Iris pigment epithelial cell (primary cell): Measurements from ENCODE around the gene OPN1SW.

ENCODE experiments used
- DNase-seq: peaks from one replicate; pipeline ENCODE4 v3.0.0-alpha.2; 2011; ENCODE audit warnings: low read depth

OPN1SW gene

DNA sequence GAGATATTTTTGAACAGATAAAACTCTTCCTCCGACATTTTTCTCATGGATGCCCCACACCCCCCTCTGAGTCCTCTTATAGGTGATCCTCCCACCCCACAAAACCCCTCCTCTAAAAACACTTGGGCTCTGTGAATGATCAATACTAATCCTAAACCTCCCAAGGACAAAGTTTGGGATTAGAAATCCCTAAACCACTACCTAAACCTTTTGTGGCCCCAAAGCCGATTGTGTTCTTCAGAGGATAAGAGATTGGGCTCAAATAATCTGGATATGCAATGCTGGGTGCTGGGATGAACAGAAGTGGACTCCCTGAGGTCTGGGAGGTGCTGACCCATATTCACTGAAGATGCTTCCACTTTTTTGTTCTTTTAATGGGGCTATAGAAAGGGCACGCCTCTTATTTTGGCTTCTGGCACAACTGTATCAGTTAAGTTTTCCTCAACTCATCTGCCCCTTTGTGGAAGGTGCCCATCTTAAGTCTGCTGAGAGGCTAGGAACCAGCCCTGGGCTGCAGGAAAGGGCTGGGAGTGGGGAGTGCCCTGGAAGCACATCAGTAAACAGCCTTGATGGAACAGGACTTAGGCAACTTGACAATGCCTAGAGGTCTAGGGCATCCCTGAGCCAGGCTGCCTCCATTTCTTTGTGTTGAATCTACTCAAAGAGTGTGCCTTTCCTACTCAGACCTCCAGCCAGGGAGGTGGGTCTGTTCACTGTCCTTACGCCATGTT is at the start of gene OPN1SW:
OPN1SW (minus strand) TSS at position 51 of the 731 bp plus-strand sequence; CDS start at position 38, 13 bp downstream.
- no peak for DNase-seq

DNA sequence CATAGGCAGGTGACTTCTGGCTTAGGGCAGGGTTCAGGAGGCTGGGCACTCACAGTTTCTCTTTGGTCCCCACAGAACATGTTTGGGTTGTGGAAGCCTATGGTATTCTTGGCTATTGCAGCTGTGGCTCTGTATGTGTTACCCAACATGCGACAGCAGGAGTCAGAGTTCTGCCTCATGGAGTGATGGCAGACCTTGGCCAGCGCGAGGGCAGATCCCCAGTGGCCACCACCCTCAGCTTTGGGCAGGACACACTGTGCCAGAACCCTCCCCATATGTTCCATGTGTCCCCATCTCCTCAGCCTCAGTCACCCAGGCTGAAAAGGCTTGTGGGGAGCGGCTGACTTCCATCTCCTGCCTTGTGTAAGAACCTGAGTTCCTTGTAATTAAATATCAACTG is 46.1 kb upstream of the OPN1SW start:
- DNase-seq, result no peak

- DNase-seq, result no peak
Measured at GRCh38 chr7:128818694-128819093, 43.1 kb upstream of the OPN1SW start.

DNA sequence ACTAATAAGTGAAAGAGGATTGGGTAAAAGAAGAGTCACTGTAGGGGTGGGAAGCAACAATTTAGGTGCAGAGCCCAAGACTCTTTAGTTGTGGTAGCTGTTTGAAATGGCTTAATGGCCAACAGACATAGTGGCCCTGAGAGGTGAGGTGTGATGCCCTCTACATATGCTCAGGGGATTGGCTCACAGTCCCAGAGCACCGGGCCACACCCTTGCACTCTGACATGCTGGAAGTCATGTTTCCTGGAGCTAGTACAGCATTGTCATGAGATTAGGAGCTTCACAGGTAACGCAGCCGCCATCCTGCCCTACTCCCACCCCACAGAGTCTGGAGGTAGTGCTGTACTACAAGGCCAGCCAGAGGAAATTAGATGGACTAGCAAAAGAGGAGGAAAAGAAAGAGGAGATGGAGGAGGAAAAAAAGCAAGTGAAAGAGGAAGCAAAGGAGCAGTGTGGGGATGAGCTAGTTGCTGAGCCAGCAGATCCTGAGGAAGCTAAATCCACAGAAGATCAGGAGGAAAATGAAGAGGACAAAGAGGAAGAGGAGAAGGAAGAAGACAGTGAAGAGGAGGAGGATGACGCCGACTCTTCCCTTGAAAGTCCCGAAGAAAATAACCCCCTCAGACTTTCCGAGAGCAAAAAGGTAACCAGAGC is 39.8 kb upstream of the OPN1SW start:
- DNase-seq, result no peak

DNA sequence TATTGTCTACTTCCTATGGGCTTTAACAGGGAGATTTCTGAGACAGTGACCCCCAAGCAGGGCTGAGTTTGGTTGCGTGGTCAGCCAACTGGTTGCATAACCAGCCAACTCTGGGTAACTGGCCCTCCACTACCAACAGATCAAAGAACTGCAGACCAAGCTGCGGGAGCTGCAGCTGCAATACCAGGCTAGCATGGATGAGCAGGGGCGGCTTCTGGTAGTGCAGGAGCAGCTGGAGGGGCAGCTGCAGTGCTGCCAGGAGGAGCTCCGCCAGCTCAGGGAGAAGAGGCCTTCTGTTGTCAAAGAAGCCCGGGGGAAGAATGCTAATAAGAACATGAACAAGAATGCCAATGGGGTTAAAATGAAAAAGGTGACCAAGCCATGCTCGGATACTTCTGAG is 38.9 kb upstream of the OPN1SW start:
- DNase-seq, result no peak

DNA sequence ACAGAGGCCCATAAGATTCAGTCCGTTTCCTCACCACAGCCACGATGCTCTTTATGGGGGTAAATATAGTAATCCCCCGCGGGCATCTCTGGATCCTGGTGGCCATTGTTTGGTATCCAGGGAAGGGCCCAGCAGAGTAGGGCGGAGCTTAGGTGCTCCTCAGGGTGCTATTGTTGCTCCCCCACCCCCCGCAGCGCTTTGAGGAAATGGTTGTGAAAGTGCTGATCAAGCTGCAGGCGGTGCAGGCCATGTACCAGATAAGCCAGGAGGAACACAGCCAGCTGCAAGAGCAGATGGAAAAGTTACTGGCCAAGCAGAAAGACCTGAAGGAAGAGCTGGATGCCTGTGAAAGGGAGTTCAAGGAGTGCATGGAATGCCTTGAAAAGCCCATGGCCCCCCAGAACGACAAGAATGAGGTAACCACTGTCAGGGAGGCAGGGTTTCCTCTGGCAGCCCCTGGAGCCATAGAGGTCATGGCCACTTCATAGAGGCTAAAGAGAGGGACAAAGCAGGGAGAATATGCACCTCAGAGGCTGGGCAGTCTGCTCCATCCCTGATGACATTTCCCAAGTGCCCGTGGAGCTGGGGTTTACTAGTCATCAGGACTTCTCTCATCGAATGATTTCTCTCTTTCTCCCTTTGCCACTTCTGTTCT is 37.0 kb upstream of the OPN1SW start:
- peak; percentile 55 for DNase-seq

DNA sequence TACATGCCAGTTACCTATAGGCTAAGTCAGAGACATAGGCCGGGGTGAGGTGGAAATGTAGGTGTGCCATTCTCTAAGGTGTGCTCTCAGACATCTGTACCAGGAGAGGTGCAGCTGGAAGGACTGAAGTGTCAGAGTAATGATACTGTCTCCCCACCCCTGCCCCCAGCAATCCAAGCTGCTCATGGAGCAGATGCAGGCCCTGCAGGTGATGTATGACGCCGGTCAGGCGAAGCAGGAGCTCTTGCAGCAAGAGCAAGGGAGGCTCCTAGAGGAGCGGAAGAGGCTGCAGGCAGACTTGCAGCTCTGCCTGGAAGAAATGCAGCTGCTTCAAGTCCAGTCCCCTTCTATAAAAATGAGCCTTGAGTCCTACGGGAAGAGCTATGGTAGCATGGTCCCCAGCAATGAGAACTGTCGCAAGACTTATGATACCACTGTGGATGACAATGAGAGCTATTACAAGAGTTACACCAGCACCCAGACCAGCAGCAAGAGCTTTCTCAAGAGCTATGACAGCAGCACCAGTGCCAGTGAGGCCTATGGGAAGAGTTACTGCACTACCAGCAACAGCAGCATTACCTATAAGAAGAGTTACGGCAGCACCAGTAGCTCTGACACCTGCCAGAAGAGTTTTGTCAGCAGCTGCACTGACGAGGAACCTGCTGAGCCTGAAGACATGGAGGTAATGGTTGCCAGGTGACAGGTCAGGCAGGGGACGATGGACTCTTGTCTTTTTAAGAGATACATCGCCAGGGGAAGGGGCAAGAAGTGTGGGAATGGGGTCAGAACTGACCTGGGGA is 36.2 kb upstream of the OPN1SW start:
- DNase-seq, result no peak

- DNase-seq, result no peak
Measured at GRCh38 chr7:128810997-128811396, 35.4 kb upstream of the OPN1SW start.

GRCh38 chr7:128810473-128810872 is 34.9 kb upstream of the OPN1SW start:
- DNase-seq, result no peak

GRCh38 chr7:128809363-128809762 is 33.8 kb upstream of the OPN1SW start:
- DNase-seq, result no peak

- no peak for DNase-seq
Measured at GRCh38 chr7:128807191-128807590, 31.6 kb upstream of the OPN1SW start.

DNA sequence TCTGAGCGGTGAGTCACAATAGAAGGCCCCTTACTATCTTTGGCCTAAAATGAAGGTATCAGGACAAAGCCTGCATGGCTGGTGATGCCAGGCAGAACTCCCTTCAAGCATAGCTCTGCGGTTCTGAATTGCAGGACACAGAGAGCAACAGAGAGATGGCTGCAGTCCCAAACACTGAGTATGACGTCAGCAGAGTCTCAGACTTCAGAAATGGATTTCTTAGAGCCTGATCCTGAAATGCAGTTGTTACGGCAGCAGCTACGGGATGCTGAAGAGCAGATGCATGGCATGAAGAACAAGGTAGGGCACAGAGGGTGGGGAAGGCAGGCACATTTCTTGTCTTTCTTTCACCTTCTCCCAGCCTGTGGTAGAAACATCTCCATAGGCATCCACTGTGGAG is 29.6 kb upstream of the OPN1SW start:
- no peak for DNase-seq

GRCh38 chr7:128804484-128804883 is 28.9 kb upstream of the OPN1SW start:
- no peak for DNase-seq

GRCh38 chr7:128801667-128802418 is 26.2 kb upstream of the OPN1SW start:
- no peak for DNase-seq

DNA sequence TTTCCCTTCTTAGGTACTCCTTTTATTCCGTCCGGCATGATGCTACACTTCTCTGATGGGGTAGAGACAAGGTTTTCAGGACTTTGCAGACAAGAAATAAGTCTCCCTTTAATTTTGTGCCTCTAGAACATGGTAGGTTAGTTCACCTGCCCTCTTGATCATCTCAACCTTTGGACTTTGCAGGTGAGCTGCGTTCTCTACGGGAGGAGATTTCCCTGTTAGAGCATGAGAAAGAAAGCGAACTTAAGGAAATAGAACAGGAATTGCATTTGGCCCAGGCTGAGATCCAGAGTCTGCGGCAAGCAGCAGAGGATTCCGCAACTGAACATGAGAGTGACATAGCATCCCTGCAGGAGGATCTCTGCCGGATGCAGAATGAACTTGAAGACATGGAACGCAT is 25.4 kb upstream of the OPN1SW start:
- DNase-seq, result no peak

- no peak for DNase-seq
Measured at GRCh38 chr7:128800567-128800966, 25.0 kb upstream of the OPN1SW start.

- DNase-seq, result no peak
Measured at GRCh38 chr7:128799451-128799850, 23.9 kb upstream of the OPN1SW start.

- DNase-seq, result peak; percentile 87
Measured at GRCh38 chr7:128796327-128796726, 20.7 kb upstream of the OPN1SW start.

DNA sequence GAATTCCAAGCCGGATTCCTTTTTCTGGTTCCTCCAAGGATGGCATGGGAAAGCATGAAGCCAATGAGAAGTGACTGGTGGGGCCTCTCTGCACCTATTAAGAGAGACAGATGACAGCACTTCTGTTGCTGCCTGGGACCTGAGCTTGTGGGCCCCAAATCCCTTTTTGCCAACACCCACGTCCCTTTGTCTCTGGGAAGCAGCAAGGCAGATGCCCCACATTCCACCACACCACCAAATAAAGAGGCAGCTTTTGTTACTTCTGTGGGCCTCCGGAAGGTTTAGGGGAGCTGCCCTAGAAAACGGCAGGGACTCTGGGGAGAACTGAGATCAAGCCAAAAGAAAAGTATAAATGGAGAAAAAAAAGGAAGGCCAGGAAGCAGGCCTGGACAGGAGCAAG is 19.5 kb upstream of the OPN1SW start:
- no peak for DNase-seq

DNA sequence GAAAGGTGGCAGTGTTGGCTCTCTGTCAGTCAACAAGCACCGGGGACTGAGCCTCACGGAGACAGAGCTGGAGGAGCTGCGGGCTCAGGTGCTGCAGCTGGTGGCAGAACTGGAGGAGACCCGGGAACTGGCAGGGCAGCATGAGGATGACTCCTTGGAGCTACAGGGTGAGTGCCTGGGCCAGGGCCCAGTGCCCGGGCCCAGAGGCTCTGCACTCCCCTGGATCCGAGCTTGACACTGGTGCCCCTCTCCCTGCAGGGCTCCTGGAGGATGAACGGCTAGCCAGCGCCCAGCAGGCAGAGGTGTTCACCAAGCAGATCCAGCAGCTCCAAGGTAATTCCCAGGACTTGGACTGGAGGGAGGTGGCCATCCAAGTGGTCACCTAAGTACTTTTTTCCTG is 18.8 kb upstream of the OPN1SW start:
- DNase-seq, result no peak

- DNase-seq, result no peak
Measured at GRCh38 chr7:128794020-128794419, 18.4 kb upstream of the OPN1SW start.

- DNase-seq, result no peak
Measured at GRCh38 chr7:128793181-128793547, 17.6 kb upstream of the OPN1SW start.
